ENCODE results near the gene KRCC1.
A peak's percentile ranks its signal among the peaks of the same experiment; 100 is the strongest.
"Not testable (repeated sequence)": the region's sequence is repeated elsewhere in the genome, so short reads cannot be mapped to it uniquely, and the experiment has no call there.

Gene KRCC1

GRCh38 chr2:88036606-88037005 is 19.0 kb downstream of the KRCC1 start:
- DNase-seq, result no peak

DNA sequence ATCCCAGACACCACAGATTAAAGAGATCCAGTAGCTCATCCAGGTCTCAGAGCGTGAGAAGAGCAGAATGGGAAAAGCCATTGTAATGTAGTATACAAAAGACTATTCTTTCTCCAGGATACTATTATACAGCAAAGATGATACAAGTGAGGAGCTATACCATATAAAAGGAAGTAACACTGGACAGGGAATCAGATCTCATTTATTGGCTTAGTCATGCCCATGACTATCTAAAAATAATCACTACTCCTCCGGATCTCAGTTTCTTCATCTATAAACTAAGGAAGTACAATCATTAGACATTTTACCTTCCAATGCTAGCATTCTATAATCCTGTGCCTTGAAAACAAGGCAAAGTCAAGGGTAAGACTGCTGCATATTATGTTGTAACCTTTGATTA is 19.4 kb downstream of the KRCC1 start:
- no peak for DNase-seq

- DNase-seq, result no peak
Observed at GRCh38 chr2:88032070-88032702, 23.4 kb downstream of the KRCC1 start.

DNA sequence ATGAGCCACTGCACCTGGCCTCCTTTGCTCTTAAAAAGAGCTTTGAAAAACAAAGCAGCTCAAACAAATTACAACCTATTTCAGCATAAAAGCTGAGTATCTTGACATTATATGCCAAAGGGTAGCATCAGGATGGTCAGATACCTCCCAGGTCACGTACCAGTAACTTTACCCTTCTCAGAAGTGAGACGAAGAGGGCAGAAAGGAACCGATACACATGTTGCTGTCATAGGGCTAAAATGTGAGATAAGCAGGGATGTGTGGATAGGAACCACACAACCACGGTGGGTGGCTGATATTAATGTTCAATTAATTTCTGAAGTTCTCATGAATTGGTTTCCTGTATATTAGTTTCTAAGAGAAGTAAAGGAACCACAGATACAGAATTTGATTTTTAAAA is 26.7 kb downstream of the KRCC1 start:
- no peak for DNase-seq

- DNase-seq, result peak in 1 of 2 donors; percentile 63
Observed at GRCh38 chr2:88027697-88028389, 27.7 kb downstream of the KRCC1 start.

- no peak for DNase-seq
Observed at GRCh38 chr2:88024509-88024908, 31.1 kb downstream of the KRCC1 start.

- no peak for DNase-seq
Observed at GRCh38 chr2:88022669-88022921, 33.0 kb downstream of the KRCC1 start.

DNA sequence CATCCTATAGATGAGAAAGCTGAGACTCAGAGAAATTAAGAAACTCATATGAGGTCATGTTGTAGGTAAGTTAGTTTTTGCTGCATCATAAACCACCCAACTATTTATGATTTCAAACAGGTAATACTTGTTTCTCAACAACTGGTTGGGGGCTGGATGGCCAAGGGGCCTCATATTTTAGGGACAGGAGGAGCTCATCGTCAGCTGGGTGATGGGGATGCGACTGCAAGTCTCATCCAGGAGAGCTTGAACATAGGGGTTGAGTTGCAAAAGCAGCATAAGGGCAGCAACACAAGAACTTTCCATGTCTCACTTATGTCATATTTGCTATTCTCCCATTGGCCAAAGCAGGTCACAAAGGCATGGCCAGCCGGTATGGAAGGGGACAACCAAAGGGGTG is 35.6 kb downstream of the KRCC1 start:
- DNase-seq, result no peak

DNA sequence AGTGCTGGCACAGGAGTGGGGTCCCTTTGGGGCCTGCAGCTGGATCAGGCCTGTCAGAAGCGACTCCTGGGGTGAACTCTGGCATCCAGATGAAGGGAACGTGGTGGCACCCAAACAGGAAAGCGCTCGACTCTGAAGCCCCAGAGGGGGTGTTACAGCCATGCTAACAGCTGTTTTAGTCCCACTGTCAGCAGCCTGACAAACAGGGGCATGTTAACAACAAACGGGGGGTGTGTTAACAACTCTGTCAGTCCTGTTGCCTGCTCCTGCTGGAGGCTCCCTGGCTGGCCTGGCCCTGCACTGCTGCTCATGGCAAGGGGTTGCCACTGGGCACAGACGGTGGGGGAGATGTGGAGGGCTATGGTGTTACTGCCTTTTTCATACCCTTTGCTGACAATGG is 36.7 kb downstream of the KRCC1 start:
- no peak for DNase-seq

- DNase-seq, result not testable (repeated sequence)
Observed at GRCh38 chr2:88018077-88018805, 37.3 kb downstream of the KRCC1 start.

GRCh38 chr2:88017780-88018038 is 37.9 kb downstream of the KRCC1 start:
- not testable (repeated sequence) for DNase-seq

DNA sequence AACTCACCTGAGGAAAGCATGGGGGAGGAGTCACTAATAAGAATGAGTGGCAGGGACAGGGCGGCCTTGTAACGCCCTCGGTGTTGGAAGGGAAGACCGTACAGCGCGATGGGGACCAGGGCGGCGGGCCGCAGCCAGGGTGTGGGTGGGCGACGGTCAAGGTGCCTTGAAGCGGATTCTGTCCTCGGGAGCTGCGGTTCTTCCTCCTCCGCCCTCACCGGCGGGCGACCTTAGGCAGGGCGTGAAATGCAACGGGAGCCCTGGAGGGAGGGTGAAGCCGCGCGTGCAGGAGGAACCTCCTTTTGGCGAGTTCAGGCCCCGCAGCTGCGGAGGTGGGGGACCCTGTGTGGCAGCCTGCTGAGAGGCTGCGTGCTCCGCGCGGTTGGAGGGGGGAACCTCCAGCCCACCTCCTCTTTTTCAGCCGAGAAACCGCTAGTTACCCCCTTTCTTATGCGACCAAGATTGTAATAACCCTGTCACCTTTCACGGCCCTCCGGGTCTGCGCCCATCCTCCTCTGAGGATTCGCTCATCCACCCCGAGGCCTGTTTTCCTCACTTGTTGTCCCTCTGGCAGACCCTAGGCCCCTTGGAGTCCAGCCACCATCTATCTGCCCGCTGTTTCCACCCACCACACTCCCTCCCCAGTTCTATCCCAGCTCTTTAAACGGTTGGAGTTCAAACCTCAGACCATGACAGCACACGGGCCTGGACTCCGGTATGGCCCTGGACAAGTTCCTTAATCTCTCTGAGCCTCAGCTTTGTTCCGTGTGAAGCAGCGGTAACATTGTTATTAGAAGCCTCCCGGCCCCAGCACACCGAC is 38.4 kb downstream of the KRCC1 start:
- peak in 1 of 2 donors; percentile 89 for DNase-seq

DNA sequence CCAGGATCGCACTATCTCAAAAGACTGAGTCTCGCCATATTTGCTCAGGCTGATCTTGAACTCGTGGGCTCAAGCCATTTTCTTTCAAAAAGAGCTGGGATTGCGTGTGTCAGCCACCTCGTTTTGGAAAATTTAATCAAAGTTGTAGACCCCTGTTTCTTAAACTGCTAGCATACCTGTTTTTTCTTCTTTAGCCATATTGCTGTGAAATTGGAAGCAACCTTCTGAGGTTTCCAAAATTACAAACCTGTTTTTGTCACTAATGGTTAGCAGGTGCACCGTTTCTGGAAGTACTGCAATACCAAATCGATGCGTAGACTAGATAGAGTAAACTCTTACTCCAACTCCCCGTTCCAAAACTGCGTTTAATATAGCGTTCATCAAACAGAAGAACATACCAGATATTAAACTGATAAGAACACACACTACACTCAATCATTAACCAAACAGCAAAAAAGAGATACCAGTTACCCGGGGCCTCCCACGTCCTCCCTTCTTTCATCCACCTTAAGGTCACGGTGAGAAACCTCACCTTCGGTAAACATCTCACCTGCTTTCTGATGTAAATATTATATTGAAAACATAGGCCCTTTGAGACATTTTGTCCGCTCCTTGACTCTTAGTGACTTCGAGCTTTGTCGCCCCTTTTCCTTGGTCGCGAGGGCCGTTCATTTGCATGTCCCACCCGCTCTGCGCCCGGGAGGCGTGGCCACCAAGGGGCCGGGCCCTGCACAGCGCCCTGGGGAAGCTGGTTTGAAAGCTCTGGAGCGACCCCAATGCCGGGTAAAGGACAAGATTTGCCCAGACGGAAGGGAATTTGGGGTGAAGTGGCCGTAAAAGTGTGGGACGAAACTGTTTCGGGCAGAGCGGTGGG is 39.3 kb downstream of the KRCC1 start, which contains the start of gene RNU2-63P:
Gene RNU2-63P (minus strand): TSS at position 462 of the 874 bp plus-strand sequence.
- DNase-seq, result peak; percentile 77 to 89

DNA sequence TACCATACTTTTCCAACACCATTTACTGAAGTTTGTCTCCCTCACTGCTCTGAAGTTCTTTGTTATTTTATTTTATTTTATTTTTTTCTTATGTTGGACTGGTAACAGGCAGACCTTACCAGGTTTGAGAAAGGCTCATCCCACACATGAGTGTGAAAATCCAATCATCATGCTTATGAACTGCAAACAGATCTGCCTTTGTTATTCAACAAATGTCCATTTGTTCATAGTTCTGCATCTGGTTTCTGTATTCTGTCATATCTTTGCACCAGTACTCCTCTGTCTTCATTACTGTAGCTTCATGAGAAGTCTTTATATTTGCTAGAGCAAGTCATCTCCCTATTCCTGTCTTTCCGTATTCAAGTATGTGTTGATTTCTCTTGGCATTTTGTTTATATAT is 44.6 kb downstream of the KRCC1 start:
- DNase-seq, result no peak

GRCh38 chr2:88010136-88010535 is 45.4 kb downstream of the KRCC1 start:
- no peak for DNase-seq

GRCh38 chr2:88006912-88007439 is 48.6 kb downstream of the KRCC1 start:
- DNase-seq, result no peak

- no peak for DNase-seq
Observed at GRCh38 chr2:88005776-88006175, 49.8 kb downstream of the KRCC1 start.

- DNase-seq, result no peak
Observed at GRCh38 chr2:88003074-88003755, 52.4 kb downstream of the KRCC1 start.

DNA sequence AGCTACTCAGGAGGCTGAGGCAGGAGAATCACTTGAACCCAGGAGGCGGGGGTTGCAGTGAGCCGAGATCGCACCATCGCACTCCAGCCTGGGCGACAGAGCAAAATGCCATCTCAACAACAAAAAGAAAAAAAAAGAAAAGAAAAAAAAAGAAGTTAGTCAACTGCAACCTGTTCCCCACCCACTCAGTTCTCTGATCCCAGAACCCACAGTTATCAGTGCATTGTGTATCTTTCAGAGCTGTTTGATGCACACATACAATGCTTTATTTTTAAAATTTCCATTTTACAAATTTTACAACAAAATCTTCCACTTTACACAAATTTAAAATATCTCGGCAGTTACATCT is 53.2 kb downstream of the KRCC1 start:
- no peak for DNase-seq

GRCh38 chr2:88000474-88000873 is 55.1 kb downstream of the KRCC1 start:
- DNase-seq, result not testable (repeated sequence)

DNA sequence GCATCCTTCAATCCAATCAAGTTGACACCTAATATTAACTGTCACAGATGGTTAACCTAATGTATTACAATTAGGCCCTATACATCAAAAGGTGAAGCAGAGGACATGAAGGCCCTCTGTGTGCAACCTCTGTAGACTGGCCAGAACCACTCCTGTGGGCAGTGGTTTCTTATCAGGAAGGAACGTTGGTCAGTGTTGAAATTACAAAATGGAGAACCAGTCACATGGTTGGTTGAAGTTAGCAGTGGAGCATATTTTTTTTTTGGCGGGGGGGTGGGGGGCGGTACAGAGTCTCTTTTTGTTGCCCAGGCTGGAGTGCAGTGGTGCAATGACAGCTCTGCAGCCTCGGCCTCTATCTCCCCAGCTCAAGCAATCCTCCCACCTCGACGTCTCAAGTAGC is 59.0 kb downstream of the KRCC1 start:
- no peak for DNase-seq

DNA sequence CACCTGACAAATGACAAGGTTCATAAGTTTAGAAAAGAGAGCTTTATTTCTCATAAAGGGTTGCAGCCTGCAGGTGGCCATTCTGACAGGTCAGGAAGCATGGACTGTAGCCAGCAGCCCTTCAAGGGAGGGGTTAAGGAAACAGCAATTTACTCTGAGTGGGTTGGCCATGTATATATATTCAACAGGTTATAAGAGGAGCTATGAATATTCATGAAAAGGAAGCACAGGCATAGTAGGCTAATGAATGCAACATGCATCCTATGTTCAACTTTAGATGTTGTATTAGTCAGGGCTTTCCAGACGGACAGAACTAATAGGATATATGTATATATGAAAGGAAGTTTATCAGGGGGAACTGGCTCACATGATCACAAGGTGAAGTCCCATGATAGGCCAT is 59.8 kb downstream of the KRCC1 start:
- no peak for DNase-seq
